Measurements from ENCODE around the gene ZFP42.
"Not testable (repeated sequence)": the region's sequence is repeated elsewhere in the genome, so short reads cannot be mapped to it uniquely, and the experiment has no call there.

The ZFP42 gene

DNA sequence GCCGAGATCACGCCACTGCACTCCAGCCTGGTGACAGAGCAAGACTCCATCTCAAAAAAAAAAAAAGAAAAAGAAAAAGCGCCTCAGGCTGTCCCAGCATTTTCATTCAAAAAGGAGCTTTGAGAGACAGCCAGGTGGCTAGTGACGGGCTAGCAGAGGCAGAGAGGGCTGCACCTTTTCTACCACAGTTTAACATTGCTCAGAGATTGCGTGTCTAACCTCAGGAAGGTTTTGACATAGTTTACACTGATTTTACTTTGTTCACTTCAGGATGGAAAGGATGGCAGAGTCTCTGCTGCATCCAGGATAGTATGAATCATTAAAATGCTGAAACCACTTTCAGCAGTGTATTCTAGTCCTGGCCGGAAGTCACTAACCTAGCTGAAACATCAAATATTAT, 28.1 kb downstream of the ZFP42 start:
- no peak for DNase-seq

DNA sequence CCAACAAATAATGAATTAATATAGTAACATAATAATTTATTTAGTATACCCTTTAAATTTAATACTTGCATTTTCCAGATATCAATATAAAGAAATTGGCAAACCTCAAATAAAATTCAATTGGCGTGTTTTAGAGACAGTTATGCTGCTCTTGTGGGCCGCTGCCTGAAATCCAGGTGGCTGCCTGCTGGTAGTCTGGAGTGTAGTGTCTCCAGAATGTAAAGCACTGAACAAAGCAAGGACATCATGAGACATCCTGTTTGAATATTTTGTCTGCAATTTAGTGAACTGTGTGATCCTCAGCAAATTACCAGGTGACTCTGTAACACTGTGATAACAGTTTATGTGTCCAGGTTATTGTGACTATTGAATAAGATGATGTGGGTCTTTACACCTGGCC, 29.9 kb downstream of the ZFP42 start:
- no peak for DNase-seq

DNA sequence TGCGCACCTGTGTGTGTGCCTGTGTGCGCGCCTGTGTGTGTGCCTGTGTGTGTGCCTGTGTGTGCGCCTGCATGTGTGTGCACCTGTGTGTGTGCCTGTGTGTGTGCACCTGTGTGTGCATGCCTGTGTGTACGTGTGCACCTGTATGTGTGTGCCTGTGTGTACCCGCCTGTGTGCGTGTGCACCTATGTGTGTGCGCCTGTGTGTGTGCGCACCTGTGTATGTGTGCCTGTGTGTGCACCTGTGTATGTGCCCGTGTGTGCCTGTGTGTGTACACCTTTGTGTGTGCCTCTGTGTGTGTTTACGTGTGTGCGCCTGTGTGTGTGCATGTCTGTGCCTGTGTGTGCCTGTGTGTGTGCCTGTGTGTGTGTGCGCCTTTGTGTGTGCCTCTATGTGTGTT, 33.5 kb downstream of the ZFP42 start:
- no peak for DNase-seq

DNA sequence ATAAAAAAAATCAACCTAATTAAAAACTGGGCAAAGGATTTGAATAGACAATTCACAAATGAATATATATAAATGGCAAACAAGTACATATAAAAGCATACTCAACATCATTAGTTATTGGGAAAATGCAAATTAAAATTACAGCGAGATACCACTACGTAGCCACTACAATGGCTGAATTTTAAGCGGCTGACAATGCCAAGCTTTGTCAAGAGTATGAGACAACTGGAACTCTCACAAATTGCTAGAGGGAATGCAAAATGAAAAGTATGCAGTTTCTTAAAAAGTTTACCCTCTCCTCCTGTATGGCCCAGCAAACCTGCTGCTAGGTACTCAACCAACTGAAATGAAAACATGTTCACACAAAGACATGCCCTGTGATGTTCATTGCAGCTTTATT, 34.8 kb downstream of the ZFP42 start:
- DNase-seq: no peak

DNA sequence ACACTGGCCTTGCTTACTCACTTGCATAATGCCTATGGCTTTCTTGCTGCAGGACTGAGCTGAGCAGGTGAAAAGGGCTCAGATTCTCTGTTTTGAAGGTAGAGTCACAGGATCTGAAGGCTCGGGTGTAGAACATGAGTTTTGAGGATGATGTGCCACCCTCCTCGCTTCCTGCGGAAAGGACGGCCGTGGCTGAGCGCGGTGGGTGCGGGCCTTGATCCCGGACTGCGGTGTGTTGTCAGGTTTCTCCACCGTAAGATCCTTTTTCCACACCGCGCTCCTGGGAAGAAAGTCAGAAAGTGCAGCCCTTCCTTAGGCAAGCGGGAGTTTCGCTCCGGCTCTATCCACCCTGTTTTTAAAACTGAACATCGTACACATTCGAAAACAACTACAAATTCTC, 36.2 kb downstream of the ZFP42 start:
- DNase-seq: no peak

DNA sequence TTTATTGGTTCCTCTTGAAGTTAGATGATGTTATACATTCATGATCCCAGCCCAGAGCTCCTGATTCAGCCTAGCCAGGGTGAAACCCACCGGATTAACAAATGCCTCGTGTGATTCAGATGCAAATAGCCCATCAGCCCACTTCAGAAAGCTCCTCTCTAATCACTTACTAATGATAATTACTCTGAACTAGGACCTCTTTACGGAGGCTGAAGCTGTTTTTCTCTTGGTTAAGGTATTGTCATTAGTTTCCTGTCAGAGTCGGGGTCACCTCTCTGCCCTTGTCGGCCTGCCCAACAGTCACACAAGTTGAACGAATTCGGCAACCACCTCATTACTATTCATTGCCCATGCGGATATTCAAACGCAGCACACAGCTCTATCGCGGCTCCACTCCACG, 36.6 kb downstream of the ZFP42 start:
- DNase-seq: no peak

DNA sequence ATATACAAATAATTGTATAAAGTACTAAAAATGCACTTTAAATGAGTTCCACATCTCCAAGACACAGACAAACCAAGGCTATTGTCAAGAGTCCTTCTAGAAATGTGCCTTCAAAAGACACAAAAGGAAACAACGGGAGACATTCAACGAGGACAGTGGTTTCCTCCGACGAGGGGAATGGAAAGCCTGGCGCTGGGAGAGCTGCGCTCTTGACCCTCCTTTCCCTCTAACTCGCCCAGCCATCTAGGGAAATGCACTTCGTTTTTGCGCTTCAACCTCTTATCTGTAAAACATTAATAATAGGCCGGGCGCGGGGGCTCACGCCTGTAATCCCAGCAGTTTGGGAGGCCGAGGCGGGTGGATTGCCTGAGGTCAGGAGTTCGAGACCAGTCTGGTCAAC, 37.0 kb downstream of the ZFP42 start:
- DNase-seq: no peak

DNA sequence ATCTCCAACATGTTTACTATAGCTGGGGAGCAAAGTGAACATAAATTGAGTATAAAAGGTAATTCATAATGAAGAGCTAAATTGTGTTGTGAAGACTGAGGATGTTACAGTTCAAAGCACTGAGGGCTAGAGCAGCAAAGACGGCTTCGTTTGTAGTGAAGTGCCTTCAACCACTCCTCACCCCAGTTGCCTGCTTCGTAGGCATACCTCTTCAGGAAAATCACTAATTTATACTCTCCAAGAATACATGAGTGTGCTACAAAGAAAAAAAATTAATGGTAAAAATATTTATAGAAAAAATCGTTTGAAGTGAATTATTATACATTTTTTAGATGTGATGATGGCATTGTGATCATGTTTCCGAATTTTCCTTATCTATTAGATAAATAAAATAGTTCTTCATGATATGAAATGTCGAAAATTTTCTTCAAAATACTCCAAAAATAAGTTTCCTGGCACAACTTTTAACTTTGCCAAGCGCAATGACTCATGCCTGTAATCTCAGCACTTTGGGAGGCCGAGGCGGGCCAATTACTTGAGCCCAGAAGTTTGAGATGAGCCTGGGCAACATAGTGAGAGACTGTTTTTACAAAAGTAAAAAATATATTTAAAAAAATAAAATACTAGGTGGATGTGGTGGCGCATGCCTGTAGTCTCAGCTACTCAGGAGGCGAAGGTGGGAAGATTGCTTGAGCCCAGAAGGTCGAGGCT, 41.6 kb downstream of the ZFP42 start:
- DNase-seq: no peak

DNA sequence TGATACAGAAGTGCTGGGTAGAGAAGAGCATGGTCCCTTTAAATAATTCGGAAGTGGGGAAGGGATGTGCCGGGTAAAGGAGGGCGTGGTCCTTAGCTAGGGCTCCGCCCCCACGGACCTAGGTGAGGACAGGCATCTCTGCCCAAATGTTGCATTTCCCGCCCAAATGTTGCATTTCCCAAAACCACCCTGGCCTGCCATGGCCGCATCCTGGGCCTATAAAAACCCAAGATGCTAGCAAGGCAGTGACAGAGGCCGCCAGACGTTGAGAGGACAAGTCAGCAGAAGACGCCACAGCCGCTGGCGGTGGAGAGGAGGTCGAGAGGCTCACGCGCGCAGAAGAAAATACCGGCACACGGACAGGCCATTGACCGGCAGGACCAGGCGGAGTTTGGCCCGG, 46.1 kb downstream of the ZFP42 start:
- DNase-seq: no peak

DNA sequence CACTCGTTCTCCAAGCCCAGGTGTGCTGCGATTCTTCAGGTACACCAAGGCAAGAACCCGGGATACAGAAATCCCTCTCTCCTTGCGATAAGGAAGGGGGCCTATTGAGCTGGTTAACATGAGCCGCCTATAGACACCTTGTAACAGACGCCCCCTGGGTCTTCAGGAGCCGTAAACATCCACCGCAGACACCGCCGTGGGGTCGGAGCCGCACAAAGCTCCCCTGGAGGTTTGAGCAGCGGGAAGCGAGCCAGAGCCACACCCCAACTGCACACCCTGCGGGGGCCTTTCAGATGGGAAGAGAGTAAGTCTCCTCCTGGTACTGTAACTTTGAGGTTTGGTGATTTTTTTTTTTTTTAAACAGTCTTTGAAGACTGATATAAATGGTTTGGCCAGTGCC, 46.6 kb downstream of the ZFP42 start:
- no peak for DNase-seq

DNA sequence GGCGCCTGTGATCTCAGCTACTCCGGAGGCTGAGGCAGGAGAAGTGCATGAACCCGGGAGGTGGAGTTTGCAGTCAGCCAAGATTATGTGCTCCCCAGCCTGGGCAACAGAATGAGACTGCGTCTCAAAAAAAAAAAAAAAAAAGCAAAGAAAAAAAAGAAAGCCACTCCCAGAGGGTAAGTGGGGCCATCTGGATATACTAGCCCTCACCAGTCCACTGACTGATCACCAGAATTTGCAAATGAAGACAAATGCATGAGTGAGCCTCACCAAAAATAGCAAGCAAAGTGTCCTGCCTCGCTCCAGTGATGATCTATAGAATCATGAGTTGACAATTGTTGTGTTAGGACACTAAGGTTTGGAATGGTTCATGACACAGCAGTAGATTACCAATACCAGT, 47.6 kb downstream of the ZFP42 start:
- DNase-seq: no peak

DNA sequence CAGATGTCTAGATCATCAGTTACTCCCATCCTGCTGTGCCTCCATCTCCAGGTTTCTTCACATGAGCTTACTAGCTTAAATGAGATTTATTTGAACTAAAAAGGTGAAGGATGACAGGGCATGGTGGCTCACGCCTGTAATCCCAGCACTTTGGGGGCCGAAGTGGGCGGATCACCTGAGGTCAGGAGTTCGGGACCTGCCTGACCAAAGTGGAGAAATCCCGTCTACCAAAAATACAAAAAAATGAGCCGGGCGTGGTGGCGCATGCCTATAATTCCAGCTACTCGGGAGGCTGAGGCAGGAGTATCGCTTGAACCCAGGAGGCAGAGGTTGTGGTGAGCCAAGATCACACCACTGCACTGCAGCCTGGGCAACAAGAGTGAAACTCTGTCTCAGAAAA, 49.9 kb downstream of the ZFP42 start:
- not testable (repeated sequence) for DNase-seq

DNA sequence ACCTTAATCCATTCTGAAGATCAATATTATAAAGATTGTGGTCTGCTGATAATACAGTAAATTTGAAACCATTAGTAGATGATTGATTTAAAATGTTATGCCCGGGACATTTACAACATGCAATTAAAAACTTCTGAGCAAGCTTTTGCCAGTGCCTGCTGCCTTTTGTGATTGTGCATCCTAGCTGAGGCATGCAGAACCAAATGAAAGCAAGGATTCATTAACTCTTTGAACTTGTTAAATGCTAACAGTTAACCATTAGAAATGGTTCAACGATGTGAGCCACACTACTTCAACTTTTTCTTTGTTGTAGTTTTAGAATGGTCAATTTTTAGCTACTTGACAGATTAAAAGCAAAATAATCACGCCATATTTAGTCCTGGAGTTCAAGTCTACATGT, 51.1 kb downstream of the ZFP42 start:
- DNase-seq: no peak

DNA sequence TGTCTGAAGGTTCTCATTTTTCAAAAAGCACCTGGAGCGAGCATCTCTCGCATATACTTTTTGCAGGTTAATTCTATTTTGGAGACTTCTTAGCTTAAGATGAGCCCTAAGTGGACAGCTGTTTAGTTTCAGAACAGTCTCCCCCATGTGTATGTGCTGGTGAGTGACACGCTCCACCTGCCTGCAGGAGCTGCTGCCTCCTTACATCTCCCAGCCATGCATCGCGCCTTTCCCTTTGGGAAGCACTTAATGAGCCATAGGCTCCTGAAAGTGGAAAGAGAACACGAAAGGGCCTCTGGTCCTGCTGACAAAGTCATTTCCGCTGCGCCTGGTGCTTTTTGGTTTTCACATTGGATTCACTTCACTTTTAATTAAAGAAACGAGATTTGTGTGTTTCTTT, 57.7 kb downstream of the ZFP42 start:
- no peak for DNase-seq
